Stimulated activated naive CD8-positive, alpha-beta T cell treated with anti-CD3 and anti-CD28 coated beads, Interleukin-15, Interleukin-2, amounts not matched to agents 100 ng/mL and 50 ng/mL, for 24 hours (primary cell): ENCODE data around the gene ZMYM3.
"Not testable (repeated sequence)": the region's sequence is repeated elsewhere in the genome, so short reads cannot be mapped to it uniquely, and the experiment has no call there.

Experiments
- H3K27ac Mint-ChIP-seq: one replicate; pipeline ENCODE4 v1.8.0; 2021; ENCODE audit warnings: mild to moderate bottlenecking, mixed read lengths
- H3K27me3 Mint-ChIP-seq: one replicate; pipeline ENCODE4 v1.8.0; 2021; ENCODE audit warnings: mixed read lengths
- H3K36me3 Mint-ChIP-seq: one replicate; pipeline ENCODE4 v1.8.0; 2021; ENCODE audit warnings: low read depth, mixed read lengths
- H3K4me1 Mint-ChIP-seq: one replicate; pipeline ENCODE4 v1.8.0; 2021; ENCODE audit warnings: low read depth, mixed read lengths
- H3K4me3 Mint-ChIP-seq: one replicate; pipeline ENCODE4 v1.8.0; 2021; ENCODE audit warnings: mild to moderate bottlenecking, mixed read lengths
- H3K9me3 Mint-ChIP-seq: one replicate; pipeline ENCODE4 v1.8.0; 2021; ENCODE audit warnings: mixed read lengths

ZMYM3 gene

GRCh38 chrX:71254092-71254963, at the start of gene ZMYM3:
TSS of gene ZMYM3 (minus strand) at chrX:71254140. CDS start at chrX:71253255, 885 bp downstream.
- Mint-ChIP-seq H3K27me3 (no peaks in the 10 kb centered on the region), H3K9me3 (no peaks in the 10 kb centered on the region), H3K4me3 (peak within 1 kb of the TSS; percentile 87), H3K27ac (peak within 1 kb of the TSS; percentile 94), H3K36me3 (peaks cover 5% of the 10 kb centered on the region), H3K4me1 (peaks cover 30% of the 10 kb centered on the region)

- H3K4me1 Mint-ChIP-seq: peaks cover 24% of the 10 kb centered on the region
- H3K9me3 Mint-ChIP-seq: no peaks in the 10 kb centered on the region
- no peak overlapping the region for H3K4me3 Mint-ChIP-seq
- no peaks in the 10 kb centered on the region for H3K27me3 Mint-ChIP-seq
- H3K27ac Mint-ChIP-seq: peak overlapping the region; percentile 36
- H3K36me3 Mint-ChIP-seq: peaks cover 54% of the 10 kb centered on the region
These were observed 48.7 kb upstream of the ZMYM3 start for GRCh38 chrX:71302461-71303213.

GRCh38 chrX:71301195-71301924, 47.4 kb upstream of the ZMYM3 start, which contains the start of gene ITGB1BP2:
TSS of gene ITGB1BP2 (plus strand) at chrX:71301750. CDS start at chrX:71301807, 57 bp downstream.
- Mint-ChIP-seq H3K27ac (peak within 1 kb of the TSS; percentile 74), H3K9me3 (no peaks in the 10 kb centered on the region), H3K27me3 (no peaks in the 10 kb centered on the region), H3K36me3 (peaks cover 67% of the 10 kb centered on the region), H3K4me1 (peaks cover 24% of the 10 kb centered on the region), H3K4me3 (no peak within 1 kb of the TSS)

GRCh38 chrX:71300495-71300894, 46.6 kb upstream of the ZMYM3 start:
- H3K27me3 Mint-ChIP-seq, H3K9me3 Mint-ChIP-seq, H3K4me3 Mint-ChIP-seq: not testable (repeated sequence)
- Mint-ChIP-seq H3K36me3 (peaks cover 67% of the 10 kb centered on the region), H3K27ac (peak overlapping the region; percentile 23), H3K4me1 (peaks cover 24% of the 10 kb centered on the region)

GRCh38 chrX:71300064-71300463, 46.1 kb upstream of the ZMYM3 start:
- peaks cover 24% of the 10 kb centered on the region for H3K4me1 Mint-ChIP-seq
- H3K4me3 Mint-ChIP-seq, H3K9me3 Mint-ChIP-seq, H3K27me3 Mint-ChIP-seq, H3K27ac Mint-ChIP-seq: not testable (repeated sequence)
- peaks cover 63% of the 10 kb centered on the region for H3K36me3 Mint-ChIP-seq

- Mint-ChIP-seq H3K4me3 (no peak overlapping the region), H3K27me3 (no peaks in the 10 kb centered on the region), H3K9me3 (no peaks in the 10 kb centered on the region), H3K27ac (peak overlapping the region; percentile 40), H3K4me1 (peaks cover 24% of the 10 kb centered on the region), H3K36me3 (peaks cover 58% of the 10 kb centered on the region)
These were observed 44.2 kb upstream of the ZMYM3 start for GRCh38 chrX:71298119-71298518.

- H3K9me3 Mint-ChIP-seq: no peaks in the 10 kb centered on the region
- no peak overlapping the region for H3K27ac Mint-ChIP-seq
- H3K36me3 Mint-ChIP-seq: peaks cover 63% of the 10 kb centered on the region
- H3K27me3 Mint-ChIP-seq: no peaks in the 10 kb centered on the region
- H3K4me3 Mint-ChIP-seq: no peak overlapping the region
- peaks cover 13% of the 10 kb centered on the region for H3K4me1 Mint-ChIP-seq
These were observed 42.9 kb upstream of the ZMYM3 start for GRCh38 chrX:71296806-71297205.

GRCh38 chrX:71292669-71293365, 38.9 kb upstream of the ZMYM3 start:
- Mint-ChIP-seq H3K4me1 (peaks cover 10% of the 10 kb centered on the region), H3K4me3 (no peak overlapping the region), H3K27ac (no peak overlapping the region), H3K9me3 (no peaks in the 10 kb centered on the region), H3K27me3 (no peaks in the 10 kb centered on the region), H3K36me3 (peaks cover 50% of the 10 kb centered on the region)

- H3K4me3 Mint-ChIP-seq: no peak overlapping the region
- H3K9me3 Mint-ChIP-seq: no peaks in the 10 kb centered on the region
- H3K27ac Mint-ChIP-seq: peak overlapping the region; percentile 75
- H3K36me3 Mint-ChIP-seq: peaks cover 42% of the 10 kb centered on the region
- no peaks in the 10 kb centered on the region for H3K27me3 Mint-ChIP-seq
- peaks cover 17% of the 10 kb centered on the region for H3K4me1 Mint-ChIP-seq
These were observed 37.4 kb upstream of the ZMYM3 start for GRCh38 chrX:71291381-71291780.

GRCh38 chrX:71285929-71286328, 32.0 kb upstream of the ZMYM3 start:
- H3K36me3 Mint-ChIP-seq: peaks cover 33% of the 10 kb centered on the region
- H3K4me1 Mint-ChIP-seq: peaks cover 35% of the 10 kb centered on the region
- H3K9me3 Mint-ChIP-seq: no peaks in the 10 kb centered on the region
- no peaks in the 10 kb centered on the region for H3K27me3 Mint-ChIP-seq
- peak overlapping the region; percentile 94 for H3K4me3 Mint-ChIP-seq
- H3K27ac Mint-ChIP-seq: peak overlapping the region; percentile 65

GRCh38 chrX:71283403-71284143, 29.6 kb upstream of the ZMYM3 start, which contains the start of gene NONO:
TSS of gene NONO (plus strand) at chrX:71283635. CDS start at chrX:71290638, 7,003 bp downstream.
- peak within 1 kb of the TSS; percentile 98 for H3K27ac Mint-ChIP-seq
- H3K9me3 Mint-ChIP-seq: no peaks in the 10 kb centered on the region
- H3K27me3 Mint-ChIP-seq: no peaks in the 10 kb centered on the region
- peaks cover 27% of the 10 kb centered on the region for H3K4me1 Mint-ChIP-seq
- peak within 1 kb of the TSS; percentile 94 for H3K4me3 Mint-ChIP-seq
- H3K36me3 Mint-ChIP-seq: peaks cover 25% of the 10 kb centered on the region

GRCh38 chrX:71282514-71283402, 28.8 kb upstream of the ZMYM3 start:
- Mint-ChIP-seq H3K27me3 (no peaks in the 10 kb centered on the region), H3K4me1 (peaks cover 25% of the 10 kb centered on the region)

GRCh38 chrX:71281300-71281699, 27.4 kb upstream of the ZMYM3 start:
- not testable (repeated sequence) for H3K4me3 Mint-ChIP-seq, H3K27me3 Mint-ChIP-seq, H3K9me3 Mint-ChIP-seq, H3K27ac Mint-ChIP-seq
- Mint-ChIP-seq H3K4me1 (peaks cover 18% of the 10 kb centered on the region), H3K36me3 (peaks cover 16% of the 10 kb centered on the region)

More at GRCh38 chrX:71282514-71283402, 28.8 kb upstream of the ZMYM3 start:
- peak overlapping the region; percentile 94 for H3K4me3 Mint-ChIP-seq
- peak overlapping the region; percentile 98 for H3K27ac Mint-ChIP-seq
- H3K36me3 Mint-ChIP-seq: peaks cover 23% of the 10 kb centered on the region
- H3K9me3 Mint-ChIP-seq: no peaks in the 10 kb centered on the region
